Activated CD4-positive, alpha-beta T cell treated with anti-CD3 and anti-CD28 coated beads for 48 hours (primary cell): Measurements from ENCODE around the gene RUFY3.

ENCODE experiments used
- DNase-seq: peaks from one replicate; pipeline ENCODE4 v3.0.0-alpha.2; 2020

The RUFY3 gene

DNA sequence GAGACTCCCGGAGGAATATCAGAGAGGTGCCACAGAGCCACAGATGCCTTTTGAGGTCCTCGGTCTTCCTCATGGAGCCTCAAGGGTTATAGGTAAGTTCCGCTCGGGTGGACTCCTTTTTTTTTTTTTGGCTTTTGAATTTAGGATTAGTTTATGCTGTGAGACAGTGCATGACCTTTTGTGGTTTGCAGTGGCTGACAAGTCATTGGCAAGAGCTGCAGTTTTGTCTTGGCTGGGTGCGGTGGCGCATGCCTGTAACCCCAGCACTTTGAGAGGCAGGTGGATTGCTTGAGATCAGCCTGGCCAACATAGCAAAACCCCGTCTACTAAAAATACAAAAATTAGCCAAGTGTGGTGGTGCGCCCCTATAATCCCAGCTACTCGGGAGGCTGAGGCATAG lies 122.4 kb downstream of the RUFY3 start:
- DNase-seq, result peak; percentile 36

DNA sequence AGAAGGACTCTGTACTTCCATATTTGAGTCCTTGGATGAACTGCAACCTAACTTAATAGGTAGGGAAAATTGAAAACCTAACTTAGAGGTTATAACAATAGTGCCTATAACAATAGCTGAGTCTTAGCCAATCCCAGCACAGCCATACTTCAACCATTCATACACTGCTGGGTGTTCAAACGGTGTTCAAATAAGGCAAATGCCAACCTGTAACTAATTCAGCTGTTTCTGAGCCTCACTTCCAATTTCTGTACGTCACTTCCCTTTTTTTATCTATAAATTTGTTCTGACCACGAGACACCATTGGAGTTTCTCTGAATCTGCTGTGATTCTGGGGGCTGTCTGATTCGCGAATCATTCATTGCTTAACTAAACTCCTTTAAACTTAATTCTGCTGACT lies 127.5 kb downstream of the RUFY3 start:
- no peak for DNase-seq

- no peak for DNase-seq
Observed at GRCh38 chr4:70855464-70855863, 133.7 kb downstream of the RUFY3 start.
